IMR-90 (cell line): ENCODE data around the gene ANO2. TPM values are rescaled to one million over a fixed set of nuclear protein-coding genes. Genes with fewer than 3 reads are reported as not detected.

Experiments
- ATAC-seq: fragments of 200-7000 bp; cut with Tn5 transposase; 2 replicates; pipeline ENCODE4 v1.9.1; 2020; ENCODE audit warnings: low read depth, mild to moderate bottlenecking, moderate library complexity
- BruUV-seq: library from RNA; stranded (reverse); fragments of 400-500 nt; replicated peaks from 2 replicates; lab custom pipeline; 2021; lab: Mats Ljungman, UMichigan
- CTCF ChIA-PET: fragments of 300-600 bp; formaldehyde crosslinking; extraction: SDS; loops from one replicate; lab custom pipeline; 2021; ENCODE audit warnings: antibody characterized with exemption; lab: Yijun Ruan, JAX
- POLR2A ChIA-PET: fragments of 300-600 bp; sonication (Branson Sonifier 250); formaldehyde crosslinking; loops from one replicate; lab custom pipeline; 2022; ENCODE audit warnings: antibody characterized with exemption; ENCODE audit not compliant: unreplicated experiment; lab: Charles Lee
- DNase-seq: peaks from one replicate; pipeline ENCODE4 v3.0.0; 2013
- H2AFZ ChIP-seq: replicated peaks from 2 replicates; pipeline ENCODE3; 2013; ENCODE audit warnings: low read length, mild to moderate bottlenecking; ENCODE audit not compliant: poor library complexity
- H2AK5ac ChIP-seq: 2 replicates; pipeline ENCODE4 v1.6.1; 2013; ENCODE audit warnings: low read depth, low read length, inconsistent platforms
- H2AK9ac ChIP-seq: replicated peaks from 2 replicates; pipeline ENCODE3; 2013; ENCODE audit warnings: mild to moderate bottlenecking, low read depth, low read length, moderate library complexity; ENCODE audit not compliant: poor library complexity
- H2BK120ac ChIP-seq: 2 replicates; pipeline ENCODE4 v1.6.1; 2013; ENCODE audit warnings: low read depth, low read length, inconsistent platforms
- H2BK15ac ChIP-seq: 3 replicates; pipeline ENCODE4 v1.6.1; 2013; ENCODE audit warnings: low read depth, low read length, inconsistent platforms
- H2BK20ac ChIP-seq: 2 replicates; pipeline ENCODE4 v1.6.1; 2013; ENCODE audit warnings: low read depth, mild to moderate bottlenecking, inconsistent platforms, low read length, moderate library complexity
- H2BK5ac ChIP-seq: 2 replicates; pipeline ENCODE4 v1.6.1; 2013; ENCODE audit warnings: mild to moderate bottlenecking, low read depth, low read length, inconsistent platforms; ENCODE audit not compliant: poor library complexity, severe bottlenecking
- H3K14ac ChIP-seq: replicated peaks from 2 replicates; pipeline ENCODE4 v1.6.1; 2013; ENCODE audit warnings: low read depth, low read length, inconsistent platforms
- H3K18ac ChIP-seq: 2 replicates; pipeline ENCODE4 v1.6.1; 2013; ENCODE audit warnings: low read depth, low read length, control low read depth
- H3K23ac ChIP-seq: 2 replicates; pipeline ENCODE4 v1.6.1; 2013; ENCODE audit warnings: low read depth, low read length, inconsistent platforms
- H3K27ac ChIP-seq: 2 replicates; pipeline ENCODE4 v1.5.1; 2013; ENCODE audit warnings: mild to moderate bottlenecking, control low read depth, low read length; ENCODE audit not compliant: insufficient read depth
- H3K27me3 ChIP-seq: 2 replicates; pipeline ENCODE4 v1.6.1; 2013; ENCODE audit warnings: low read length; ENCODE audit not compliant: control insufficient read depth, insufficient read depth
- H3K36me3 ChIP-seq: 2 replicates; pipeline ENCODE4 v1.6.1; 2013; ENCODE audit warnings: low read length, mixed read lengths; ENCODE audit not compliant: control insufficient read depth, insufficient read depth
- H3K4ac ChIP-seq: 2 replicates; pipeline ENCODE4 v1.6.1; 2013; ENCODE audit warnings: low read depth, low read length, inconsistent platforms
- H3K4me1 ChIP-seq: 2 replicates; pipeline ENCODE4 v1.6.1; 2013; ENCODE audit warnings: low read length, mixed read lengths; ENCODE audit not compliant: control insufficient read depth, insufficient read depth
- H3K4me2 ChIP-seq: 2 replicates; pipeline ENCODE4 v1.6.1; 2013; ENCODE audit warnings: low read depth, mild to moderate bottlenecking, control low read depth, low read length, moderate library complexity
- H3K4me3 ChIP-seq: 2 replicates; pipeline ENCODE4 v1.5.1; 2013; ENCODE audit warnings: low read depth, mild to moderate bottlenecking, control low read depth, low read length, moderate library complexity; ENCODE audit not compliant: insufficient read depth
- H3K56ac ChIP-seq: 2 replicates; pipeline ENCODE4 v1.6.1; 2013; ENCODE audit warnings: low read length, inconsistent platforms; ENCODE audit not compliant: insufficient read depth; ENCODE audit errors: extremely low read depth
- H3K79me1 ChIP-seq, 2 experiments: 2 replicates each; pipeline ENCODE4 v1.6.1; 2013; ENCODE audit warnings: low read length in 2 of 2, inconsistent platforms in 1 of 2, low read depth in 1 of 2
- H3K9ac ChIP-seq: 2 replicates; pipeline ENCODE4 v1.6.1; 2013; ENCODE audit warnings: low read depth, low read length, control low read depth
- H3K9me1 ChIP-seq: 2 replicates; pipeline ENCODE4 v1.6.1; 2013; ENCODE audit warnings: low read length, inconsistent platforms; ENCODE audit not compliant: insufficient read depth
- H3K9me3 ChIP-seq: 2 replicates; pipeline ENCODE4 v1.6.1; 2013; ENCODE audit warnings: low read length; ENCODE audit not compliant: control insufficient read depth, insufficient read depth
- H4K20me1 ChIP-seq: 2 replicates; pipeline ENCODE4 v1.6.1; 2013; ENCODE audit warnings: low read length, inconsistent platforms; ENCODE audit not compliant: insufficient read depth
- H4K5ac ChIP-seq: 2 replicates; pipeline ENCODE4 v1.6.1; 2013; ENCODE audit warnings: mild to moderate bottlenecking, low read depth, low read length, control low read depth
- H4K8ac ChIP-seq, 2 experiments: 2 replicates each; pipeline ENCODE4 v1.6.1; 2013; ENCODE audit warnings: low read depth in 2 of 2, low read length in 2 of 2, control low read depth in 1 of 2, inconsistent platforms in 1 of 2
- H4K91ac ChIP-seq: 2 replicates; pipeline ENCODE4 v1.6.1; 2013; ENCODE audit warnings: low read depth, low read length, inconsistent platforms; ENCODE audit not compliant: insufficient read depth
- CEBPB ChIP-seq: IDR thresholded peaks from 2 replicates; pipeline ENCODE4 v1.6.1; 2012; ENCODE audit warnings: low read depth, low read length, improper control_type of control experiment
- MAFK ChIP-seq: IDR thresholded peaks from 2 replicates; pipeline ENCODE4 v1.6.1; 2012; ENCODE audit warnings: low read depth, low read length, improper control_type of control experiment
- RAD21 ChIP-seq: IDR thresholded peaks from 2 replicates; pipeline ENCODE4 v1.6.1; 2012; ENCODE audit warnings: low read length, improper control_type of control experiment
- RFX5 ChIP-seq: IDR thresholded peaks from 2 replicates; pipeline ENCODE4 v1.8.0; 2012; ENCODE audit warnings: low read depth, mild to moderate bottlenecking, low read length, moderate library complexity
- SMC3 ChIP-seq: fragments of 150-350 bp; IDR thresholded peaks from 2 replicates; pipeline ENCODE4 v1.6.1; 2016; ENCODE audit warnings: low read depth, mild to moderate bottlenecking, antibody characterized with exemption, low read length, moderate library complexity
- WGBS, 2 experiments: methylation state at CpG; one replicate each; pipeline versions ENCODE4 v1.1.5 to v1.1.7; 2013; ENCODE audit warnings: missing lambda C conversion rate in 2 of 2; ENCODE audit not compliant: insufficient read length in 1 of 2; ENCODE audit errors: extremely low coverage in 2 of 2; 5-methylcytosine and 5-hydroxymethylcytosine counted together
- dilution Hi-C: fragments of 300-500 bp; cut with HindIII; formaldehyde crosslinking; loops from one replicate; pipeline ENCODE4 v1.14.3; 2018; ENCODE audit warnings: low sequenced_read_pairs; ENCODE audit not compliant: unreplicated experiment
- in situ Hi-C: fragments of 300-500 bp; cut with MboI; formaldehyde crosslinking; loops from 3 replicates; pipeline ENCODE4 v1.14.3; 2019; ENCODE audit warnings: low sequenced_read_pairs, inconsistent platforms, mixed read lengths
- intact Hi-C: fragments of 100-400 bp; cut with micrococcal nuclease; formaldehyde crosslinking; loops from 2 replicates; pipeline ENCODE4 v1.10.0; 2022
- polyA plus RNA-seq, 3 experiments: library from polyadenylated mRNA; depleted of rRNA; stranded (reverse); fragments of >200 nt; gene quantifications; 2 replicates each; pipeline ENCODE4 v1.2.3, GENCODE V29; 2012; ENCODE audit warnings: low replicate concordance in 1 of 3
- total RNA-seq: library from RNA; depleted of rRNA; stranded (reverse); fragments of >200 nt; gene quantifications from 2 replicates; pipeline ENCODE4 v1.2.3, GENCODE V29; 2012
- TF ChIP-seq, protein P1 (sequence below): conservative IDR thresholded peaks from 2 replicates; pipeline ENCODE4 v1.5.1; 2012; ENCODE audit warnings: mild to moderate bottlenecking, low read depth, low read length, improper control_type of control experiment
- TF ChIP-seq, protein P2 (sequence below): fragments of 150-350 bp; IDR thresholded peaks from 2 replicates; pipeline ENCODE4 v1.6.1; 2016; ENCODE audit warnings: low read depth, mild to moderate bottlenecking, low read length, moderate library complexity, borderline replicate concordance

Gene ANO2
- total and polyA plus RNA-seq, 2 of the 4 experiments (the other 2 are of a cell fraction), result 0.22 TPM; not detected in 1

GRCh38 chr12:5746036-5746908, 198.8 kb downstream of the ANO2 start (continued):
- TF ChIP-seq CEBPB, result no peak

GRCh38 chr12:5745251-5745888, 199.7 kb downstream of the ANO2 start:
- Histone ChIP-seq H2AK9ac (no peak overlapping the region), H2BK20ac (no peak overlapping the region), H4K8ac (no peak overlapping the region), H3K79me1 (no peaks in the 10 kb centered on the region), H2AFZ (no peak overlapping the region), H2AK5ac (no peak overlapping the region), H3K4me1 (no peaks in the 10 kb centered on the region), H3K9me1 (no peaks in the 10 kb centered on the region), H3K27ac (no peak overlapping the region), H3K9ac (no peak overlapping the region), H3K18ac (no peak overlapping the region), H3K56ac (no peak overlapping the region), H2BK15ac (no peak overlapping the region), H3K27me3 (peaks cover 23% of the 10 kb centered on the region), H4K20me1 (no peaks in the 10 kb centered on the region), H3K14ac (no peak overlapping the region), H4K5ac (no peak overlapping the region), H3K36me3 (no peaks in the 10 kb centered on the region), H3K4ac (no peak overlapping the region), H3K9me3 (no peaks in the 10 kb centered on the region), H3K4me2 (no peak overlapping the region), H2BK5ac (no peak overlapping the region), H2BK120ac (no peak overlapping the region), H3K4me3 (no peak overlapping the region), H4K91ac (no peak overlapping the region), H3K23ac (no peak overlapping the region)
- BruUV-seq, result no TSS peak
- dilution Hi-C loops (no loop called here), in situ Hi-C loops (no loop called here), intact Hi-C loops (loop anchor here (2.0 kb wide), 2 partner anchors 295 to 317 kb away; no protein-coding TSS in a partner anchor)
- ATAC-seq, result peak; percentile 96
- TF ChIP-seq RFX5, result no peak
- TF ChIP-seq, protein P1, sequence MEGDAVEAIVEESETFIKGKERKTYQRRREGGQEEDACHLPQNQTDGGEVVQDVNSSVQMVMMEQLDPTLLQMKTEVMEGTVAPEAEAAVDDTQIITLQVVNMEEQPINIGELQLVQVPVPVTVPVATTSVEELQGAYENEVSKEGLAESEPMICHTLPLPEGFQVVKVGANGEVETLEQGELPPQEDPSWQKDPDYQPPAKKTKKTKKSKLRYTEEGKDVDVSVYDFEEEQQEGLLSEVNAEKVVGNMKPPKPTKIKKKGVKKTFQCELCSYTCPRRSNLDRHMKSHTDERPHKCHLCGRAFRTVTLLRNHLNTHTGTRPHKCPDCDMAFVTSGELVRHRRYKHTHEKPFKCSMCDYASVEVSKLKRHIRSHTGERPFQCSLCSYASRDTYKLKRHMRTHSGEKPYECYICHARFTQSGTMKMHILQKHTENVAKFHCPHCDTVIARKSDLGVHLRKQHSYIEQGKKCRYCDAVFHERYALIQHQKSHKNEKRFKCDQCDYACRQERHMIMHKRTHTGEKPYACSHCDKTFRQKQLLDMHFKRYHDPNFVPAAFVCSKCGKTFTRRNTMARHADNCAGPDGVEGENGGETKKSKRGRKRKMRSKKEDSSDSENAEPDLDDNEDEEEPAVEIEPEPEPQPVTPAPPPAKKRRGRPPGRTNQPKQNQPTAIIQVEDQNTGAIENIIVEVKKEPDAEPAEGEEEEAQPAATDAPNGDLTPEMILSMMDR, result peak; percentile 67
- peak; percentile 59 for TF ChIP-seq SMC3
- no peak for TF ChIP-seq MAFK
- peak; percentile 58 for TF ChIP-seq RAD21
- TF ChIP-seq, protein P2, sequence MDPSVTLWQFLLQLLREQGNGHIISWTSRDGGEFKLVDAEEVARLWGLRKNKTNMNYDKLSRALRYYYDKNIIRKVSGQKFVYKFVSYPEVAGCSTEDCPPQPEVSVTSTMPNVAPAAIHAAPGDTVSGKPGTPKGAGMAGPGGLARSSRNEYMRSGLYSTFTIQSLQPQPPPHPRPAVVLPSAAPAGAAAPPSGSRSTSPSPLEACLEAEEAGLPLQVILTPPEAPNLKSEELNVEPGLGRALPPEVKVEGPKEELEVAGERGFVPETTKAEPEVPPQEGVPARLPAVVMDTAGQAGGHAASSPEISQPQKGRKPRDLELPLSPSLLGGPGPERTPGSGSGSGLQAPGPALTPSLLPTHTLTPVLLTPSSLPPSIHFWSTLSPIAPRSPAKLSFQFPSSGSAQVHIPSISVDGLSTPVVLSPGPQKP, result no peak
- peak; percentile 58 for DNase-seq
- CTCF ChIA-PET, result interaction anchor here (0.6 to 1.5 kb wide), 16 partner anchors 8 to 649 kb away, joined by 3 to 14 read pairs (median 3); no protein-coding TSS in a partner anchor
- POLR2A ChIA-PET, result no interaction called here
- 17% methylated on average over 1 of the region's 6 CpGs; no CpG with 5 or more reads in 1 of the 2 experiments for WGBS, 2 experiments
